DMS 273 (cell line): ENCODE data around the gene HSPA1A.
A peak's percentile ranks its signal among the peaks of the same experiment; 100 is the strongest.

Experiments
- DNase-seq: peaks from one replicate; lab custom pipeline; 2025; ENCODE audit not compliant: unreplicated experiment; lab: John Stamatoyannopoulos, UW

The HSPA1A gene

GRCh38 chr6:31815025-31815838 lies at the start of gene HSPA1A, which contains the start of gene HSPA1L:
TSS of gene HSPA1A (plus strand) at chr6:31815543. CDS start at chr6:31815757, 214 bp downstream.
TSS of gene HSPA1L (minus strand) at chr6:31815283. CDS start at chr6:31811972, 3,311 bp downstream.
- DNase-seq = peak; percentile 94

- no peak for DNase-seq
Measured at GRCh38 chr6:31765559-31765909, 49.8 kb upstream of the HSPA1A start.

- DNase-seq = no peak
Measured at GRCh38 chr6:31765910-31766794, 49.2 kb upstream of the HSPA1A start.

GRCh38 chr6:31767096-31767645 lies 48.2 kb upstream of the HSPA1A start:
- DNase-seq = no peak

GRCh38 chr6:31768363-31769257 lies 46.7 kb upstream of the HSPA1A start:
- no peak for DNase-seq

- DNase-seq = peak; percentile 75
Measured at GRCh38 chr6:31769684-31770371, 45.5 kb upstream of the HSPA1A start.

- DNase-seq = no peak
Measured at GRCh38 chr6:31770860-31771259, 44.5 kb upstream of the HSPA1A start.

- DNase-seq = peak; percentile 30
Measured at GRCh38 chr6:31771992-31772358, 43.4 kb upstream of the HSPA1A start.

GRCh38 chr6:31775184-31775583 lies 40.2 kb upstream of the HSPA1A start:
- no peak for DNase-seq

- DNase-seq = no peak
Measured at GRCh38 chr6:31775633-31776484, 39.5 kb upstream of the HSPA1A start.

GRCh38 chr6:31776485-31776988 lies 38.8 kb upstream of the HSPA1A start:
- DNase-seq = peak; percentile 71

GRCh38 chr6:31776989-31777666 lies 38.2 kb upstream of the HSPA1A start, which contains the start of gene VWA7:
TSS of gene VWA7 (minus strand) at chr6:31777328. CDS start at chr6:31776779, 549 bp downstream.
- DNase-seq = peak; percentile 80

GRCh38 chr6:31777667-31778050 lies 37.7 kb upstream of the HSPA1A start:
- DNase-seq = no peak

GRCh38 chr6:31778193-31778592 lies 37.1 kb upstream of the HSPA1A start:
- no peak for DNase-seq

- DNase-seq = no peak
Measured at GRCh38 chr6:31778999-31779885, 36.1 kb upstream of the HSPA1A start.

GRCh38 chr6:31779908-31780307 lies 35.4 kb upstream of the HSPA1A start:
- no peak for DNase-seq

GRCh38 chr6:31780507-31781243 lies 34.7 kb upstream of the HSPA1A start:
- no peak for DNase-seq
